Caco-2 (cell line): ENCODE data around the gene SLC47A2. TPM values are rescaled to one million over a fixed set of nuclear protein-coding genes. Genes with fewer than 3 reads are reported as not detected.

Experiments
- BruUV-seq: library from RNA; stranded (reverse); fragments of 400-500 nt; replicated peaks from 2 replicates; lab custom pipeline; 2021; lab: Mats Ljungman, UMichigan
- CTCF ChIA-PET: fragments of 300-600 bp; sonication (Branson Sonifier 250); formaldehyde crosslinking; loops from one replicate; lab custom pipeline; 2022; ENCODE audit warnings: antibody characterized with exemption; lab: Charles Lee
- POLR2A ChIA-PET: fragments of 300-600 bp; sonication (Branson Sonifier 250); formaldehyde crosslinking; loops from one replicate; lab custom pipeline; 2022; ENCODE audit warnings: antibody characterized with exemption; lab: Charles Lee
- DNase-seq, 2 experiments: peaks; one replicate each; pipeline versions ENCODE4 v3.0.0 to v3.0.0-alpha.2; 2020 to 2022
- H3K27me3 ChIP-seq: replicated peaks from 2 replicates; pipeline ENCODE4 v1.6.0; 2011; ENCODE audit warnings: low read length; ENCODE audit not compliant: control insufficient read depth, insufficient read depth
- H3K36me3 ChIP-seq: 2 replicates; pipeline ENCODE4 v1.5.1; 2011; ENCODE audit warnings: low read length; ENCODE audit not compliant: control insufficient read depth, insufficient read depth
- H3K4me1 ChIP-seq: fragments of 250-450 bp; sonication (Bioruptor Pico); 2 replicates; pipeline ENCODE4 v1.5.1; 2020; ENCODE audit warnings: mild to moderate bottlenecking
- H3K4me3 ChIP-seq: 2 replicates; pipeline ENCODE4 v1.5.1; 2011; ENCODE audit warnings: low read depth, mild to moderate bottlenecking, control low read depth, low read length
- H3K9me3 ChIP-seq: fragments of 250-450 bp; sonication (Bioruptor Pico); 2 replicates; pipeline ENCODE4 v1.5.1; 2020; ENCODE audit warnings: mild to moderate bottlenecking, moderate library complexity
- H3K27ac Mint-ChIP-seq: one replicate; pipeline ENCODE4 v1.8.0; 2022; ENCODE audit warnings: mixed read lengths; ENCODE audit not compliant: unreplicated experiment
- H3K27me3 Mint-ChIP-seq: one replicate; pipeline ENCODE4 v1.8.0; 2022; ENCODE audit warnings: mixed read lengths; ENCODE audit not compliant: insufficient read depth, unreplicated experiment
- H3K36me3 Mint-ChIP-seq: one replicate; pipeline ENCODE4 v1.8.0; 2022; ENCODE audit warnings: mild to moderate bottlenecking, mixed read lengths; ENCODE audit not compliant: insufficient read depth, unreplicated experiment
- H3K4me1 Mint-ChIP-seq: one replicate; pipeline ENCODE4 v1.8.0; 2022; ENCODE audit warnings: low read depth, mixed read lengths; ENCODE audit not compliant: unreplicated experiment
- H3K4me3 Mint-ChIP-seq: one replicate; pipeline ENCODE4 v1.8.0; 2022; ENCODE audit warnings: mild to moderate bottlenecking, moderate library complexity, mixed read lengths; ENCODE audit not compliant: unreplicated experiment
- H3K9me3 Mint-ChIP-seq: one replicate; pipeline ENCODE4 v1.8.0; 2022; ENCODE audit warnings: mixed read lengths; ENCODE audit not compliant: unreplicated experiment
- CTCF ChIP-seq, 2 experiments: fragments of 200-600 bp in 1 of 2; IDR thresholded peaks; 1 replicate in 1 of 2; 2 replicates in 1 of 2; pipeline versions ENCODE4 v1.5.1 to v1.8.0; 2011 to 2022; ENCODE audit warnings: antibody characterized with exemption in 1 of 2, control low read depth in 1 of 2, inconsistent platforms in 1 of 2, low read depth in 1 of 2, low read length in 1 of 2, mild to moderate bottlenecking in 1 of 2, moderate library complexity in 1 of 2; ENCODE audit not compliant: insufficient read depth in 1 of 2, severe bottlenecking in 1 of 2, unreplicated experiment in 1 of 2
- intact Hi-C: fragments of 100-400 bp; cut with micrococcal nuclease; formaldehyde crosslinking; loops from one replicate; pipeline ENCODE4 v1.10.0; 2022; ENCODE audit not compliant: unreplicated experiment
- total RNA-seq: library from RNA; stranded (reverse); gene quantifications from 2 replicates; pipeline ENCODE4 v1.2.3, GENCODE V29; 2022

Gene SLC47A2
- total RNA-seq, 1 experiment from 2014 or later, result 0.20 TPM

GRCh38 chr17:19703828-19704613, 12.4 kb downstream of the SLC47A2 start:
- POLR2A ChIA-PET, result no interaction called here

GRCh38 chr17:19703106-19703827, 13.1 kb downstream of the SLC47A2 start:
- DNase-seq, result no peak
- intact Hi-C loops, result loop anchor here (5.0 kb wide), 2 partner anchors 56 to 59 kb away; partner anchors contain the start of gene ALDH3A2
- no peak overlapping the region for H3K27ac Mint-ChIP-seq
- no peaks in the 10 kb centered on the region for H3K27me3 Mint-ChIP-seq
- H3K4me3 ChIP-seq, result no peak overlapping the region
- no peaks in the 10 kb centered on the region for H3K9me3 Mint-ChIP-seq
- ChIA-PET CTCF (interaction anchor here (1.1 to 1.5 kb wide), 2 partner anchors 31 to 55 kb away, joined by 5 read pairs; partner anchors contain the start of gene ALDH3A2), POLR2A (no interaction called here)
- no peaks in the 10 kb centered on the region for H3K9me3 ChIP-seq
- no peaks in the 10 kb centered on the region for H3K36me3 Mint-ChIP-seq
- H3K4me3 Mint-ChIP-seq, result peak overlapping the region; percentile 9
- TF ChIP-seq CTCF (IDR thresholded peaks at IDR 0.05; ENCODE audit: insufficient read depth in 1 of 2, low read depth in 1 of 2, low read length in 1 of 2, severe bottlenecking in 1 of 2, unreplicated experiment in 1 of 2), result no peak
- H3K27me3 ChIP-seq, result no peaks in the 10 kb centered on the region
- H3K4me1 Mint-ChIP-seq, result peaks cover 16% of the 10 kb centered on the region
- H3K36me3 ChIP-seq, result no peaks in the 10 kb centered on the region
- no TSS peak for BruUV-seq
- H3K4me1 ChIP-seq, result peaks cover 13% of the 10 kb centered on the region

More at GRCh38 chr17:19703828-19704613, 12.4 kb downstream of the SLC47A2 start:
- intact Hi-C loops, result loop anchor here (5.0 kb wide), 2 partner anchors 57 to 58 kb away; partner anchors contain the start of gene ALDH3A2
- no peaks in the 10 kb centered on the region for H3K27me3 ChIP-seq
- Mint-ChIP-seq H3K27ac (peak overlapping the region; percentile 73), H3K9me3 (no peaks in the 10 kb centered on the region), H3K27me3 (no peaks in the 10 kb centered on the region), H3K36me3 (no peaks in the 10 kb centered on the region), H3K4me3 (peak overlapping the region; percentile 9), H3K4me1 (peaks cover 16% of the 10 kb centered on the region)
- BruUV-seq, result no TSS peak
- no peaks in the 10 kb centered on the region for H3K9me3 ChIP-seq
- DNase-seq, result peak in 1 of 2 experiments; percentile 68
- CTCF ChIA-PET, result interaction anchor here (0.9 to 1.5 kb wide), 3 partner anchors 32 to 58 kb away, joined by 4 to 5 read pairs (median 5); partner anchors contain the start of gene ALDH3A2
- H3K4me3 ChIP-seq, result no peak overlapping the region
- H3K4me1 ChIP-seq, result peaks cover 13% of the 10 kb centered on the region
- TF ChIP-seq CTCF (IDR thresholded peaks at IDR 0.05; ENCODE audit: insufficient read depth in 1 of 2, low read depth in 1 of 2, low read length in 1 of 2, severe bottlenecking in 1 of 2, unreplicated experiment in 1 of 2), result no peak
- no peaks in the 10 kb centered on the region for H3K36me3 ChIP-seq

- Mint-ChIP-seq H3K4me3 (no peak overlapping the region), H3K4me1 (peaks cover 16% of the 10 kb centered on the region), H3K27me3 (no peaks in the 10 kb centered on the region), H3K27ac (no peak overlapping the region), H3K9me3 (no peaks in the 10 kb centered on the region), H3K36me3 (no peaks in the 10 kb centered on the region)
- DNase-seq, result no peak
- TF ChIP-seq CTCF (IDR thresholded peaks at IDR 0.05; ENCODE audit: insufficient read depth in 1 of 2, low read depth in 1 of 2, low read length in 1 of 2, severe bottlenecking in 1 of 2, unreplicated experiment in 1 of 2), result no peak
- Histone ChIP-seq H3K9me3 (no peaks in the 10 kb centered on the region), H3K36me3 (no peaks in the 10 kb centered on the region), H3K4me1 (peaks cover 13% of the 10 kb centered on the region), H3K4me3 (no peak overlapping the region), H3K27me3 (no peaks in the 10 kb centered on the region)
- POLR2A ChIA-PET, result no interaction called here
- BruUV-seq, result no TSS peak
- intact Hi-C loops, result loop anchor here (5.0 kb wide), 2 partner anchors 55 to 60 kb away; partner anchors contain the start of gene ALDH3A2
- CTCF ChIA-PET, result no interaction called here
Measured at GRCh38 chr17:19702217-19702641, 14.2 kb downstream of the SLC47A2 start.
